ENCODE measurements around the gene TWSG1. TPM values are rescaled to one million over a fixed set of nuclear protein-coding genes. Genes with fewer than 3 reads are reported as not detected.

The TWSG1 gene
- total RNA-seq = 10 to 100 TPM; 46.8 to 73.6 TPM
- polyA plus RNA-seq (ENCODE audit: insufficient read length in 2 of 2) = 10 to 100 TPM; 32.5 to 33.1 TPM
- long read RNA-seq, donor 1, transcript TWSG1-201 (5 exons, 3,756 nt) = major isoform, 19 of 31 reads
- long read RNA-seq, donor 1, transcript TWSG1-202 (4 exons, 1,119 nt) = minor isoform, 6 of 31 reads
- long read RNA-seq, donor 1, partial matches to known transcripts = 6 of 31 reads
- long read RNA-seq, donor 1, other reads (novel, unspliced or antisense) = 0 of 31 reads
- long read RNA-seq, donor 2, transcript TWSG1-202 (4 exons, 1,119 nt) = major isoform, 5 of 7 reads
- long read RNA-seq, donor 2, partial matches to known transcripts = 0 of 7 reads
- long read RNA-seq, donor 2, other reads (novel, unspliced or antisense) = 0 of 7 reads
- long read RNA-seq, donor 3, transcript TWSG1-201 (5 exons, 3,756 nt) = major isoform, 7 of 21 reads
- long read RNA-seq, donor 3, transcript TWSG1-202 (4 exons, 1,119 nt) = major isoform, 7 of 21 reads
- long read RNA-seq, donor 3, partial matches to known transcripts = 7 of 21 reads
- long read RNA-seq, donor 3, other reads (novel, unspliced or antisense) = 0 of 21 reads
- long read RNA-seq, donor 4, transcript TWSG1-202 (4 exons, 1,119 nt) = minor isoform, 11 of 47 reads
- long read RNA-seq, donor 4, transcript TWSG1-201 (5 exons, 3,756 nt) = major isoform, 19 of 47 reads
- long read RNA-seq, donor 4, partial matches to known transcripts = 17 of 47 reads
- long read RNA-seq, donor 4, other reads (novel, unspliced or antisense) = 0 of 47 reads

- H3K4me1 ChIP-seq (ENCODE audit: control insufficient read depth, insufficient read depth, low read length) = peaks cover 14% of the 10 kb centered on the region
- H3K36me3 ChIP-seq (ENCODE audit: control insufficient read depth, insufficient read depth, low read length) = peaks cover 5% of the 10 kb centered on the region
- peak within 1 kb of the TSS; percentile 66 for H3K4me3 ChIP-seq (ENCODE audit: low read depth, low read length)
- WGBS (ENCODE audit: insufficient coverage) = under 1% methylated on average over 53 of the region's 67 CpGs
- peak; percentile 74 to 98 (median 82) for DNase-seq (ENCODE audit: low read depth in 4 of 6, low spot score in 6 of 6)
- H3K27me3 ChIP-seq (ENCODE audit: control insufficient read depth, insufficient read depth, low read length) = no peaks in the 10 kb centered on the region
- H3K9me3 ChIP-seq (ENCODE audit: control insufficient read depth, insufficient read depth, low read length) = no peaks in the 10 kb centered on the region
- peak within 1 kb of the TSS; percentile 84 for H3K27ac ChIP-seq (ENCODE audit: low read depth, low read length)
These were observed at the start of gene TWSG1 for GRCh38 chr18:9334329-9334972. TWSG1 (plus strand) TSS chr18:9334773; CDS start chr18:9337230, 2,457 bp downstream.

GRCh38 chr18:9285604-9286003 is 49.0 kb upstream of the TWSG1 start:
- H3K27me3 ChIP-seq (ENCODE audit: control insufficient read depth, insufficient read depth, low read length) = no peaks in the 10 kb centered on the region
- no peak for DNase-seq (ENCODE audit: low read depth in 4 of 6, low spot score in 6 of 6)
- no CpG with 5 or more reads among the region's 2 CpGs for WGBS (ENCODE audit: insufficient coverage)
- H3K36me3 ChIP-seq (ENCODE audit: control insufficient read depth, insufficient read depth, low read length) = peaks cover under 1% of the 10 kb centered on the region
- no peak overlapping the region for H3K27ac ChIP-seq (ENCODE audit: low read depth, low read length)
- H3K4me3 ChIP-seq (ENCODE audit: low read depth, low read length) = no peak overlapping the region
- no peaks in the 10 kb centered on the region for H3K4me1 ChIP-seq (ENCODE audit: control insufficient read depth, insufficient read depth, low read length)
- H3K9me3 ChIP-seq (ENCODE audit: control insufficient read depth, insufficient read depth, low read length) = no peaks in the 10 kb centered on the region

- Histone ChIP-seq H3K4me1 (ENCODE audit: control insufficient read depth, insufficient read depth, low read length) (no peaks in the 10 kb centered on the region), H3K27me3 (ENCODE audit: control insufficient read depth, insufficient read depth, low read length) (no peaks in the 10 kb centered on the region), H3K4me3 (ENCODE audit: low read depth, low read length) (no peak overlapping the region), H3K36me3 (ENCODE audit: control insufficient read depth, insufficient read depth, low read length) (no peaks in the 10 kb centered on the region), H3K27ac (ENCODE audit: low read depth, low read length) (no peak overlapping the region), H3K9me3 (ENCODE audit: control insufficient read depth, insufficient read depth, low read length) (no peaks in the 10 kb centered on the region)
- no CpG with 5 or more reads among the region's 7 CpGs for WGBS (ENCODE audit: insufficient coverage)
- peak in 1 of 6 donors; percentile 36 for DNase-seq (ENCODE audit: low read depth in 4 of 6, low spot score in 6 of 6)
These were observed 47.5 kb upstream of the TWSG1 start for GRCh38 chr18:9287036-9287435.

- Histone ChIP-seq H3K27ac (ENCODE audit: low read depth, low read length) (no peak overlapping the region), H3K4me1 (ENCODE audit: control insufficient read depth, insufficient read depth, low read length) (no peaks in the 10 kb centered on the region), H3K9me3 (ENCODE audit: control insufficient read depth, insufficient read depth, low read length) (peaks cover 3% of the 10 kb centered on the region), H3K4me3 (ENCODE audit: low read depth, low read length) (no peak overlapping the region), H3K36me3 (ENCODE audit: control insufficient read depth, insufficient read depth, low read length) (no peaks in the 10 kb centered on the region), H3K27me3 (ENCODE audit: control insufficient read depth, insufficient read depth, low read length) (no peaks in the 10 kb centered on the region)
- no peak for DNase-seq (ENCODE audit: low read depth in 4 of 6, low spot score in 6 of 6)
These were observed 44.9 kb upstream of the TWSG1 start for GRCh38 chr18:9289698-9290097.

GRCh38 chr18:9290156-9290555 is 44.4 kb upstream of the TWSG1 start:
- Histone ChIP-seq H3K4me1 (ENCODE audit: control insufficient read depth, insufficient read depth, low read length) (no peaks in the 10 kb centered on the region), H3K27me3 (ENCODE audit: control insufficient read depth, insufficient read depth, low read length) (no peaks in the 10 kb centered on the region), H3K4me3 (ENCODE audit: low read depth, low read length) (no peak overlapping the region)

GRCh38 chr18:9292047-9292446 is 42.5 kb upstream of the TWSG1 start:
- Histone ChIP-seq H3K27me3 (ENCODE audit: control insufficient read depth, insufficient read depth, low read length) (no peaks in the 10 kb centered on the region), H3K36me3 (ENCODE audit: control insufficient read depth, insufficient read depth, low read length) (no peaks in the 10 kb centered on the region), H3K27ac (ENCODE audit: low read depth, low read length) (no peak overlapping the region), H3K4me1 (ENCODE audit: control insufficient read depth, insufficient read depth, low read length) (no peaks in the 10 kb centered on the region), H3K4me3 (ENCODE audit: low read depth, low read length) (no peak overlapping the region), H3K9me3 (ENCODE audit: control insufficient read depth, insufficient read depth, low read length) (peaks cover 3% of the 10 kb centered on the region)
- DNase-seq (ENCODE audit: low read depth in 4 of 6, low spot score in 6 of 6) = no peak
- 93% methylated on average over 2 of the region's 2 CpGs for WGBS (ENCODE audit: insufficient coverage)

More at GRCh38 chr18:9290156-9290555, 44.4 kb upstream of the TWSG1 start:
- no peak for DNase-seq (ENCODE audit: low read depth in 4 of 6, low spot score in 6 of 6)
- H3K9me3 ChIP-seq (ENCODE audit: control insufficient read depth, insufficient read depth, low read length) = peaks cover 3% of the 10 kb centered on the region
- H3K27ac ChIP-seq (ENCODE audit: low read depth, low read length) = no peak overlapping the region
- H3K36me3 ChIP-seq (ENCODE audit: control insufficient read depth, insufficient read depth, low read length) = no peaks in the 10 kb centered on the region

- Histone ChIP-seq H3K27me3 (ENCODE audit: control insufficient read depth, insufficient read depth, low read length) (no peaks in the 10 kb centered on the region), H3K36me3 (ENCODE audit: control insufficient read depth, insufficient read depth, low read length) (no peaks in the 10 kb centered on the region), H3K9me3 (ENCODE audit: control insufficient read depth, insufficient read depth, low read length) (peaks cover 3% of the 10 kb centered on the region), H3K4me3 (ENCODE audit: low read depth, low read length) (no peak overlapping the region), H3K4me1 (ENCODE audit: control insufficient read depth, insufficient read depth, low read length) (no peaks in the 10 kb centered on the region), H3K27ac (ENCODE audit: low read depth, low read length) (no peak overlapping the region)
- DNase-seq (ENCODE audit: low read depth in 4 of 6, low spot score in 6 of 6) = no peak
- WGBS (ENCODE audit: insufficient coverage) = no CpG with 5 or more reads among the region's 1 CpG
These were observed 40.6 kb upstream of the TWSG1 start for GRCh38 chr18:9293948-9294347.

- no peak overlapping the region for H3K4me3 ChIP-seq (ENCODE audit: low read depth, low read length)
- no peaks in the 10 kb centered on the region for H3K4me1 ChIP-seq (ENCODE audit: control insufficient read depth, insufficient read depth, low read length)
- H3K9me3 ChIP-seq (ENCODE audit: control insufficient read depth, insufficient read depth, low read length) = peaks cover 3% of the 10 kb centered on the region
- H3K36me3 ChIP-seq (ENCODE audit: control insufficient read depth, insufficient read depth, low read length) = no peaks in the 10 kb centered on the region
- no peak overlapping the region for H3K27ac ChIP-seq (ENCODE audit: low read depth, low read length)
- no peak for DNase-seq (ENCODE audit: low read depth in 4 of 6, low spot score in 6 of 6)
- H3K27me3 ChIP-seq (ENCODE audit: control insufficient read depth, insufficient read depth, low read length) = no peaks in the 10 kb centered on the region
- WGBS (ENCODE audit: insufficient coverage) = 95% methylated on average over 14 of the region's 15 CpGs
These were observed 38.2 kb upstream of the TWSG1 start for GRCh38 chr18:9296233-9297006.

- WGBS (ENCODE audit: insufficient coverage) = 95% methylated on average over 24 of the region's 24 CpGs
- no peaks in the 10 kb centered on the region for H3K36me3 ChIP-seq (ENCODE audit: control insufficient read depth, insufficient read depth, low read length)
- no peaks in the 10 kb centered on the region for H3K27me3 ChIP-seq (ENCODE audit: control insufficient read depth, insufficient read depth, low read length)
- DNase-seq (ENCODE audit: low read depth in 4 of 6, low spot score in 6 of 6) = no peak
- no peak overlapping the region for H3K4me3 ChIP-seq (ENCODE audit: low read depth, low read length)
- H3K9me3 ChIP-seq (ENCODE audit: control insufficient read depth, insufficient read depth, low read length) = peaks cover 3% of the 10 kb centered on the region
- no peak overlapping the region for H3K27ac ChIP-seq (ENCODE audit: low read depth, low read length)
- no peaks in the 10 kb centered on the region for H3K4me1 ChIP-seq (ENCODE audit: control insufficient read depth, insufficient read depth, low read length)
These were observed 37.6 kb upstream of the TWSG1 start for GRCh38 chr18:9297007-9297393.

Data from spinal cord (tissue), 10 donors.